ENCODE data around the gene AKR7A3.

The AKR7A3 gene

DNA sequence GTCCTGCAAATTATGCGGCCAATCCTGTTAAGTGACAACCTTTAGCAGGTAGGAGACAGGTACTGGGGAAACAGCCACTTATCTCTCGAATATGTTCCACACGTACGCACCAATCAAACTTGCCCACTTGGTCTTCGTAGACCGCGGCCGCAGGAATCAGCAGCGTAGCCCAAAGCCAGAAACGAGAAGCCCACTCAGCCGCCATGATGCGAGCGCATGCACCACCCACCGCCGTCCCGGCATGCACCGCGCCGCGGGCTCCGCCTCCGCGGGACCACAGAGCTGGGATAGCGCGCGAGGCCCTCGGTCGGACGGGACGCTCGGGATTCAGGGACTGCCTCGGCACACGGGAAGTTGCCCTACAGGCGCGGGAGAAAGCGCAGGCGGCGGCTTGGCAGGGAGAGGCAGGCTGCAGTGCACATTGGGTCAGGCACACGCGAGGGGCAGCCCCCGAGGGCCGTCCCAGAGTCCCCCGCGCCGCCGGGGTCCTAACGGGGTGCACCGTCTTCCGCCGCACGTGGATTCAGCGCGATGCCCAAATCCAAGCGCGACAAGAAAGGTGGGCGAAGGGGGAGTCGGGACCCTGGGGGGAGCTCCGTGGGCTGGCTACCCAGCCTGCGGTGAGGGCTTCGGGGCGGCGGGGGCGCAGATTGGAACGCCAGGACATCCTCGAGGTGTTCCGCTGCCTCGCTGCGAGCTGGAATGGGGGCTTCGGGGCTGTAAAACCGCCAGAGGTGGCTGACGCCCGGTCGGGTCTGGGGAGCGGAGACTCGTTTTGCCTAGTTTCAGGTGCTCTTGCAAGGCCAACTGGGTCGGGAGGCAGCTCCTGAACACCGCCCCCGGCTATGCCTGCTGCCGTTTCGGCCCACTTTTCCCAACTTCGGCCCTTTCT, 37.0 kb downstream of the AKR7A3 start, which contains the start of the genes EMC1 and MRTO4:
Gene EMC1, minus strand, starts transcription at position 220 of the 892 bp plus-strand sequence. Its CDS starts 15 bp downstream, at position 205.
Gene MRTO4, plus strand, starts transcription at position 501 of the 892 bp plus-strand sequence. Its CDS starts 31 bp downstream, at position 532.
- peak; percentile 91 to 96 for DNase-seq

DNA sequence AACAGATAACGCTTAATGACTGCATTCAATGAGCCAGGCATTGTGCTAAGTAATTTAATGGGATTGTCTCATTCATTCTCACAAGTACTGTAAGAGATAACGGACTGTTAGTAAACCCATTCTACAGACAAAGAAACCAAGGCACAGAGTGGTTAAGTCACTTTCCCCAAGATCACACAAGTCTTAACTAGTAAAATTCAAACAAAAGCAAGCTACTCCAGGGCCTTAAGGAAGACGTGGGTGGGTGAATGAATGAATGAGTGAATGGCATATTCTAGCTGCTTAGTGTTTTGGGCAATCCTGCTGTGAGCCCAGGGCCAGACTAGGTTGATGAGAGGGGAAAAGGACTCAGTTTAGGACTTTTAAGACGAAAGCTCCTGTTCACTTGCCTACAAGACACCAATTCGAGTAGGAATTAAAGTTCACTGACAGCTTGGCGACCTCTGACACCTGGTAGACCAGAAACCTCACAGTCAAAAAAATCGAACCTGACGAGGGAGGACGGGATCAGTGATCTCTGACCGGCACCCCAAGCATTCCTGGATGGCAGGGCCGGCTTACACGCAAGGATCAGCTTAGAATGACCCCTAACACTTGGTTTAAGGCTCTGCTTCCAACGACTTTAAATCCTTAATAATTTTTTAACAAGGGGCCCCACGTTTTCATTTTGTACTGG, 37.8 kb downstream of the AKR7A3 start:
- no peak for DNase-seq

DNA sequence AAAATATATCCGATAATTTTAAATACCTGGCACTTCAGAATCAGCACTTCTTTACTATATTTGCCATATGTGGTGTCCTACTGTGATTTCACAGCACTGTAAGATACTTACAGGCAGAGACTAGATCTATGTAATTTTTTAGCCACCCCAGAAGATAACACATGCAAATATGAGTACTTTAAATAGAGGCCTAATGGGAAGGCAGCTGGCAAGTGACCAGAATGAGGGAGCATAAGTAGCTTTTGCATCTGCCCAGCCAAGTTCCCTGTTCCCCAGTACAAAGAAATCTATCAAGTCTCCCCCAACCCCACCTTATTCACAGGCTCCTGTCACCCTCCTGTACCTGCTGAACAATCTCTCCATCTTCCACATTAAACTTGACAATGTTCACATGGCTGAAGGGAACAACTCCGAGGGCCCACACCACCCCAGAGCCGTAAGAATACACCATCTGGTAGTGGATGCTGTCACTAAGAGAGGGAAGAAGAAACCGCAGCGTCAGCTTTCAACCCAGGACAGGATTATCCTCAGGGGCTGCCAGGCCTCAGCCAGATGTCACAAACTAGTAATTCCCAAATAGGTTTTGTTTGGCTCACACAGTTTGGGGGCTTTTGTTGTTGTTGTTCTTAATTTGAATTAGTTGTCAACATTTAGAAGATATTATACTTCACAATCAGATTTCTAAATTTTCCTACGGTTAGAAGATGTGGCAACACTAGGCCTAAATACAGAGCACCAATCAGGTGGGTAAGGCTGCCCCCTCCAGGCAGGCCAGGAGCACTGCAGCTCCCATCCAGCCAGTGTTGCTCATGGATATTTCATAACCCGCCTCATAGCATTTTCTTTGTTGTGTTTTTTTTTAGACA, 47.7 kb downstream of the AKR7A3 start:
- peak; percentile 83 to 86 for DNase-seq

DNA sequence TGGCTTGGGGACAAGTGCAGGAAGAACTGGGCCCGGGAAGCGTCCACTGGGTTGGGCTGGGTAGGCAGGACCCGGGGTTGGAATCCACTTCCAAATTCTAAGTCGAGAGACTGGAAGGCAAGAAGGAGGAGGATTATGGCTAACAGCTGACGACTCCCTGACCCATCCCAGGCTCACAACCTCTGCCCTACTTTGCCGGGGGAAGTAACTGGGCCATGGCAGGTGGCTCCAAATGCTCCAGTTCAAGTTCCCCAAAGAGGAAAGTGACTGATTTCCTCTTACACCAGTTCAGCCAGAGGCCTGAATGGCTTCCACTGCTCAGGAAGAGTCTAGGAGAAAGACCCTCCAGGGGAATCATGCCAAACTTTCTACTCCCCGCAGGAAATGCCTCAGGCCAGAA, 48.7 kb downstream of the AKR7A3 start:
- DNase-seq, result peak; percentile 45 to 62

DNA sequence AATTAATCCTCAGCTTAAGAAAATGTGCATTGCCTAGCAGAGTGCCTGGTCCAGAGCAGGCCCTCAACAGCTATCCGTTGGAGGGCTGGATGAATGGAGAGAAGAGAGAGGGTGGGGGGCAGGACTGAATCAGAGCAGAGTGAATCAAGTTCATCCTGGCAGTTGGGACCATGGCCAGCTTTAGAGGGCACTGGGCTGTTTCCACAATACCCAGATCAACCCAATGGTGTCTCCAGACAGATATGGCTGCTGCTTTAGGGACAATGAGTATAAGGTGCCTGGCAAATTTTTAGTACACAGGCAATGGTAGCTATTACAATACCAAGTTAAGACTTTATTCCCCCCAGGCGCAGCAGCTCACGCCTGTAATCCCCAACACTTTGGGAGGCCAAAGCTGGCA, 54.3 kb downstream of the AKR7A3 start:
- no peak for DNase-seq

Data from inflammatory macrophage (primary cell).